T-helper 22 cell (primary cell): ENCODE measurements around the gene OSBPL5.
"Not testable (repeated sequence)": the region's sequence is repeated elsewhere in the genome, so short reads cannot be mapped to it uniquely, and the experiment has no call there.

Experiments used
- DNase-seq: peaks from one replicate; pipeline ENCODE4 v3.0.0-alpha.2; 2020; ENCODE audit warnings: low read depth

OSBPL5 gene

GRCh38 chr11:3121416-3121815 lies 43.7 kb downstream of the OSBPL5 start:
- no peak for DNase-seq

- no peak for DNase-seq
These were observed 44.9 kb downstream of the OSBPL5 start for GRCh38 chr11:3120071-3120792.

GRCh38 chr11:3119141-3119821 lies 45.8 kb downstream of the OSBPL5 start:
- no peak for DNase-seq

- no peak for DNase-seq
These were observed 49.8 kb downstream of the OSBPL5 start for GRCh38 chr11:3115321-3115720.

GRCh38 chr11:3113661-3114060 lies 51.4 kb downstream of the OSBPL5 start:
- not testable (repeated sequence) for DNase-seq

- no peak for DNase-seq
These were observed 53.0 kb downstream of the OSBPL5 start for GRCh38 chr11:3111919-3112690.

- no peak for DNase-seq
These were observed 53.6 kb downstream of the OSBPL5 start for GRCh38 chr11:3111466-3111865.

- no peak for DNase-seq
These were observed 55.0 kb downstream of the OSBPL5 start for GRCh38 chr11:3109921-3110706.

- no peak for DNase-seq
These were observed 55.7 kb downstream of the OSBPL5 start for GRCh38 chr11:3109434-3109833.

- DNase-seq: no peak
These were observed 56.9 kb downstream of the OSBPL5 start for GRCh38 chr11:3108183-3108721.

- no peak for DNase-seq
These were observed 57.4 kb downstream of the OSBPL5 start for GRCh38 chr11:3107608-3108182.

GRCh38 chr11:3106736-3107524 lies 58.2 kb downstream of the OSBPL5 start:
- no peak for DNase-seq

GRCh38 chr11:3105791-3106735 lies 59.0 kb downstream of the OSBPL5 start:
- DNase-seq: no peak

GRCh38 chr11:3104961-3105790 lies 59.9 kb downstream of the OSBPL5 start:
- DNase-seq: no peak

GRCh38 chr11:3104051-3104714 lies 60.9 kb downstream of the OSBPL5 start:
- DNase-seq: no peak

- DNase-seq: no peak
These were observed 62.0 kb downstream of the OSBPL5 start for GRCh38 chr11:3103076-3103475.

- no peak for DNase-seq
These were observed 62.5 kb downstream of the OSBPL5 start for GRCh38 chr11:3102641-3102921.

- DNase-seq: no peak
These were observed 63.0 kb downstream of the OSBPL5 start for GRCh38 chr11:3101921-3102640.
